ENCODE measurements around the gene PLPP7. TPM values are rescaled to one million over a fixed set of nuclear protein-coding genes. Genes with fewer than 3 reads are reported as not detected.
"Not testable (repeated sequence)": the region's sequence is repeated elsewhere in the genome, so short reads cannot be mapped to it uniquely, and the experiment has no call there.

Gene PLPP7
- total RNA-seq = under 1 TPM in 1 of 2 experiments, not detected in 1; 0.21 TPM

- ChIA-PET POLR2A (interaction anchor here (1.3 to 1.7 kb wide), 2 partner anchors 33 to 52 kb away, joined by 3 to 5 read pairs; no protein-coding TSS in a partner anchor), CTCF (interaction anchor here (1.2 to 2.1 kb wide), 2 partner anchors 32 to 47 kb away, joined by 3 to 7 read pairs; no protein-coding TSS in a partner anchor)
- Mint-ChIP-seq H3K27ac (no peak within 1 kb of the TSS), H3K4me3 (no peak within 1 kb of the TSS), H3K27me3 (ENCODE audit: low read depth) (peaks cover 1% of the 10 kb centered on the region), H3K36me3 (ENCODE audit: low read depth) (no peaks in the 10 kb centered on the region), H3K9me3 (ENCODE audit: insufficient read depth) (no peaks in the 10 kb centered on the region), H3K4me1 (ENCODE audit: low read depth) (no peaks in the 10 kb centered on the region)
- DNase-seq (no peak), ATAC-seq (peak; percentile 20)
These were observed at the start of gene PLPP7 for GRCh38 chr9:131289301-131290035. PLPP7 (plus strand) TSS chr9:131289723; CDS start chr9:131289998, 275 bp downstream.

GRCh38 chr9:131240047-131240921 lies 49.2 kb upstream of the PLPP7 start:
- ATAC-seq (no peak), DNase-seq (no peak)
- Mint-ChIP-seq H3K9me3 (ENCODE audit: insufficient read depth) (no peaks in the 10 kb centered on the region), H3K27me3 (ENCODE audit: low read depth) (no peaks in the 10 kb centered on the region), H3K36me3 (ENCODE audit: low read depth) (peaks cover 9% of the 10 kb centered on the region), H3K27ac (no peak overlapping the region), H3K4me3 (no peak overlapping the region), H3K4me1 (ENCODE audit: low read depth) (peaks cover 37% of the 10 kb centered on the region)
- ChIA-PET CTCF (no interaction called here), POLR2A (interaction anchor here (0.9 to 1.1 kb wide), 2 partner anchors 16 to 31 kb away, joined by 3 read pairs; no protein-coding TSS in a partner anchor)

GRCh38 chr9:131244331-131244730 lies 45.2 kb upstream of the PLPP7 start:
- POLR2A ChIA-PET; H3K27ac Mint-ChIP-seq; H3K4me1 Mint-ChIP-seq (ENCODE audit: low read depth); H3K27me3 Mint-ChIP-seq (ENCODE audit: low read depth); H3K36me3 Mint-ChIP-seq (ENCODE audit: low read depth); CTCF ChIA-PET; H3K9me3 Mint-ChIP-seq (ENCODE audit: insufficient read depth); DNase-seq; ATAC-seq; H3K4me3 Mint-ChIP-seq: not testable (repeated sequence)

- Mint-ChIP-seq H3K27me3 (ENCODE audit: low read depth) (no peaks in the 10 kb centered on the region), H3K4me1 (ENCODE audit: low read depth) (peaks cover 10% of the 10 kb centered on the region), H3K9me3 (ENCODE audit: insufficient read depth) (no peaks in the 10 kb centered on the region), H3K4me3 (no peak overlapping the region), H3K36me3 (ENCODE audit: low read depth) (peaks cover 3% of the 10 kb centered on the region), H3K27ac (no peak overlapping the region)
- ATAC-seq = no peak
- ChIA-PET CTCF (interaction anchor here (1.5 kb wide), 1 partner anchor 11 kb away, joined by 3 read pairs; no protein-coding TSS in a partner anchor), POLR2A (no interaction called here)
- DNase-seq = no peak
These were observed 42.9 kb upstream of the PLPP7 start for GRCh38 chr9:131246618-131247017.

- ATAC-seq (no peak), DNase-seq (no peak)
- Mint-ChIP-seq H3K4me3 (peak overlapping the region; percentile 77), H3K36me3 (ENCODE audit: low read depth) (peaks cover 8% of the 10 kb centered on the region), H3K27me3 (ENCODE audit: low read depth) (no peaks in the 10 kb centered on the region), H3K4me1 (ENCODE audit: low read depth) (peaks cover 61% of the 10 kb centered on the region), H3K9me3 (ENCODE audit: insufficient read depth) (no peaks in the 10 kb centered on the region), H3K27ac (peak overlapping the region; percentile 97)
- ChIA-PET POLR2A (interaction anchor here (0.8 to 10.8 kb wide), 8 partner anchors 12 to 64 kb away, joined by 3 to 330 read pairs (median 5); partner anchors contain the start of gene FAM78A), CTCF (interaction anchor here (1.4 to 11.8 kb wide), 4 partner anchors 14 to 73 kb away, joined by 4 to 163 read pairs (median 10); partner anchors contain the start of gene FAM78A)
These were observed 37.4 kb upstream of the PLPP7 start for GRCh38 chr9:131252120-131252519.

DNA sequence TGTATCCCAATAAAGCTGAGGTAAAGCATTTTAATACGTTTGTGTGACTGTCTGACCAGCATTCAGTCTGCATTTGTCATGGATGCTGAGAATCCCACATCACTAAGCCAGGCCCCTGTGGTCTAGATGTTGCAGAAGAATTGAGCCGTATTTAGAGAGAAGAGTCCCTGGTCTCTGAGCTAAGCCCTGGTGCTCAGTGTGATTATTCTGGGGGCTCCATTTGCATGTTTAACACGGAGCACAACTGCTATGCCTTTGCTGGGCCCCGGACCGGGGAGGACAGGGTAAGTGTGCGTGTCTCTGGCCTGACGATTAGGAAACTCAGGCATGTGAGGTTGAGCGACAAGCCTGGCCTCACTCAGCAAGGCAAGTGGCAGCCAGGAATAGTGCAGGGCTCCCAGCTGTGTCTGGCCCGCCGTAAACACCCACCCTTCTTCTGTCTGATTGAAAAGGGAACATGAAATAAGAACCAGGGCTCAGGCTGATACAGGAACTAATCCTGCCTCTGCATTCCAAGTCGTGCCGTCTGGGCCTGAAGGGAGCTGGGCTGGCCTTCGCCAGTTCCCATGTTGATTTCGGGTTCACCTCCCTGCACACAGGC lies 35.5 kb upstream of the PLPP7 start:
- ATAC-seq = no peak
- H3K27me3 Mint-ChIP-seq (ENCODE audit: low read depth) = no peaks in the 10 kb centered on the region
- H3K4me1 Mint-ChIP-seq (ENCODE audit: low read depth) = peaks cover 80% of the 10 kb centered on the region
- POLR2A ChIA-PET = interaction anchor here (2.8 to 10.8 kb wide), 3 partner anchors 18 to 25 kb away, joined by 10 to 330 read pairs (median 25); partner anchors contain the start of gene FAM78A
- H3K36me3 Mint-ChIP-seq (ENCODE audit: low read depth) = peaks cover 23% of the 10 kb centered on the region
- CTCF ChIA-PET = interaction anchor here (1.1 to 11.8 kb wide), 3 partner anchors 10 to 83 kb away, joined by 3 to 163 read pairs (median 5); partner anchors contain the start of gene FAM78A
- H3K4me3 Mint-ChIP-seq = peak overlapping the region; percentile 34
- peak overlapping the region; percentile 97 for H3K27ac Mint-ChIP-seq
- no peaks in the 10 kb centered on the region for H3K9me3 Mint-ChIP-seq (ENCODE audit: insufficient read depth)
- no peak for DNase-seq

DNA sequence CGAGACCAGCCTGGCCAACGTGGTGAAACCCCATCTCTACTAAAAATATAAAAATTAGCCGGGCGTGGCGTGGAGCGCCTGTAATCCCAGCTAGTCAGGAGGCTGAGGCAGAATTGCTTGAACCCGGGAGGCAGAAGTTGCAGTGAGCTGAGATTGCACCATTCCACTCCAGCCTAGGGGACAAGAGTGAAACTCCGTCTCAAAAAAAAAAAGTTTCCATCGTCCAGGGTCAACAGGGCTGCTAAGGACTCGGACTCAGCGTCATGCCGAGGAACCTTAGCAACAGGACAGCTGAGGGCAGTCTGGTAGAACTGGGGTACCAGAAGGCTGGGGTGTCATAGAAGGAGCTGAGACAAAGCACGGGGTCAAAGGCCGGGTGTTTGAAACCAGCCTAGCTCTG lies 34.9 kb upstream of the PLPP7 start:
- Mint-ChIP-seq H3K27me3 (ENCODE audit: low read depth) (no peaks in the 10 kb centered on the region), H3K9me3 (ENCODE audit: insufficient read depth) (no peaks in the 10 kb centered on the region), H3K4me1 (ENCODE audit: low read depth) (peaks cover 85% of the 10 kb centered on the region), H3K36me3 (ENCODE audit: low read depth) (peaks cover 26% of the 10 kb centered on the region), H3K27ac (peak overlapping the region; percentile 97), H3K4me3 (no peak overlapping the region)
- POLR2A ChIA-PET = interaction anchor here (4.8 to 10.8 kb wide), 2 partner anchors 17 to 24 kb away, joined by 25 to 330 read pairs; partner anchors contain the start of gene FAM78A
- DNase-seq = no peak
- no peak for ATAC-seq
- CTCF ChIA-PET = interaction anchor here (2.3 to 11.8 kb wide), 2 partner anchors 17 to 82 kb away, joined by 5 to 163 read pairs; partner anchors contain the start of gene FAM78A

- peak overlapping the region; percentile 97 for H3K27ac Mint-ChIP-seq
- DNase-seq (no peak), ATAC-seq (peak; percentile 1)
- peaks cover 92% of the 10 kb centered on the region for H3K4me1 Mint-ChIP-seq (ENCODE audit: low read depth)
- H3K9me3 Mint-ChIP-seq (ENCODE audit: insufficient read depth) = no peaks in the 10 kb centered on the region
- no peaks in the 10 kb centered on the region for H3K27me3 Mint-ChIP-seq (ENCODE audit: low read depth)
- ChIA-PET CTCF (interaction anchor here (1.0 to 11.8 kb wide), 7 partner anchors 8 to 330 kb away, joined by 3 to 163 read pairs (median 13); partner anchors contain the start of gene FAM78A), POLR2A (interaction anchor here (0.6 to 10.8 kb wide), 14 partner anchors 8 to 1694 kb away, joined by 3 to 330 read pairs (median 5); partner anchors contain the start of genes FAM78A, NUP214 and PLPP7)
- H3K36me3 Mint-ChIP-seq (ENCODE audit: low read depth) = peaks cover 37% of the 10 kb centered on the region
- peak overlapping the region; percentile 69 for H3K4me3 Mint-ChIP-seq
These were observed 33.8 kb upstream of the PLPP7 start for GRCh38 chr9:131255676-131256197.

DNA sequence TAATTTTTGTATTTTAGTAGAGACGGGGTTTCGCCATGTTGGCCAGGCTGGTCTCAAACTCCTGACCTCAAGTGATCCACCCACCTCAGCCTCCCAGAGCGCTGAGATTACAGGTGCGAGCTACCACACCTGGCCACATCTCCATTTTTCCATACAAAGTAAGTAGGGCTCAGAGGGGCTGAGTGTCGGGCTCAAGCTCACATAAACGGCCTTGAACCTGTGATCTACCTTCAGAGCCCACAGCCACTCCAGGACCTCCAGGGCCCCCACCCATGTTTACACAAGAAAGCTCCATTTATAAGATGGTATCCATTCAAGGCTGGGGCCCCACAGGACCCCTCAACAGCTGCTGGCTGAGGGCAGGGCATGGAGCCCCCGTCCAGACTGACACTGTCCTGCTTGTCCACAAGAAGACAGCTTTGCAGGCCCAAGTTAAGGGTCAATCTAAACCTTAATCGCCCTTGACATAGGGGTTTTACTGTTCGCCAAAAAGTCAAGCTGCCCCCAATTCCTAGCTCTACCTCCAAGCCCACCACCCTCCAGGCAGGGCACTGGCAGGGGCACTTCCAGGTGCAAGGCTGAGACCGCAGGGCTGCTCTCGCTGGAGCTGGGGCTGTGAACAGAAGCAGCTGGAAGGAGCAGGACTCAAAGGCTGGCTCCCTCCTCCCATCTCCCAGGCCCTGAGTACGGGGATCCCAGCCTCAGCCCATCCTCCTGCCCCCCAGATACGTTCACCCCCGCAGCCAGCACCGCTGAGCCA lies 32.1 kb upstream of the PLPP7 start:
- ChIA-PET POLR2A (interaction anchor here (1.4 to 10.8 kb wide), 7 partner anchors 14 to 474 kb away, joined by 3 to 330 read pairs (median 12); partner anchors contain the start of genes FAM78A and NUP214), CTCF (interaction anchor here (1.1 to 11.8 kb wide), 8 partner anchors 10 to 80 kb away, joined by 3 to 163 read pairs (median 10); partner anchors contain the start of genes FAM78A and PLPP7)
- peaks cover 86% of the 10 kb centered on the region for H3K4me1 Mint-ChIP-seq (ENCODE audit: low read depth)
- H3K27ac Mint-ChIP-seq = peak overlapping the region; percentile 97
- peaks cover 53% of the 10 kb centered on the region for H3K36me3 Mint-ChIP-seq (ENCODE audit: low read depth)
- H3K27me3 Mint-ChIP-seq (ENCODE audit: low read depth) = no peaks in the 10 kb centered on the region
- DNase-seq (no peak), ATAC-seq (no peak)
- H3K9me3 Mint-ChIP-seq (ENCODE audit: insufficient read depth) = no peaks in the 10 kb centered on the region
- H3K4me3 Mint-ChIP-seq = peak overlapping the region; percentile 15

GRCh38 chr9:131258186-131258585 lies 31.3 kb upstream of the PLPP7 start:
- ChIA-PET CTCF (interaction anchor here (3.8 to 11.8 kb wide), 2 partner anchors 13 to 79 kb away, joined by 20 to 163 read pairs; partner anchors contain the start of gene FAM78A), POLR2A (interaction anchor here (4.8 to 10.8 kb wide), 2 partner anchors 13 to 21 kb away, joined by 25 to 330 read pairs; partner anchors contain the start of gene FAM78A)
- Mint-ChIP-seq H3K36me3 (ENCODE audit: low read depth) (peaks cover 58% of the 10 kb centered on the region), H3K4me1 (ENCODE audit: low read depth) (peaks cover 86% of the 10 kb centered on the region), H3K9me3 (ENCODE audit: insufficient read depth) (no peaks in the 10 kb centered on the region), H3K27me3 (ENCODE audit: low read depth) (no peaks in the 10 kb centered on the region), H3K27ac (peak overlapping the region; percentile 97), H3K4me3 (no peak overlapping the region)
- DNase-seq (no peak), ATAC-seq (no peak)
